H9 (cell line): ENCODE data around the gene NLRP9. TPM values are rescaled to one million over a fixed set of nuclear protein-coding genes. Genes with fewer than 3 reads are reported as not detected.

ENCODE experiments used
- DNase-seq: peaks from one replicate; pipeline ENCODE4 v3.0.0-alpha.2; 2017
- H2AFZ ChIP-seq: one replicate; pipeline ENCODE4 v1.6.1; 2013; ENCODE audit warnings: mild to moderate bottlenecking, low read length, control low read depth, moderate library complexity
- H2AK5ac ChIP-seq: 2 replicates; pipeline ENCODE4 v1.6.1; 2013; ENCODE audit warnings: low read length, control low read depth, mixed read lengths; ENCODE audit not compliant: insufficient read length
- H2BK120ac ChIP-seq: one replicate; pipeline ENCODE4 v1.6.1; 2013; ENCODE audit warnings: low read depth, mild to moderate bottlenecking, low read length, control low read depth, inconsistent platforms; ENCODE audit not compliant: poor library complexity, severe bottlenecking
- H2BK12ac ChIP-seq: 2 replicates; pipeline ENCODE4 v1.6.1; 2013; ENCODE audit warnings: low read length, control low read depth, mixed read lengths, low read depth; ENCODE audit not compliant: insufficient read length
- H2BK15ac ChIP-seq: 2 replicates; pipeline ENCODE4 v1.6.1; 2013; ENCODE audit warnings: low read depth, low read length, control low read depth
- H2BK20ac ChIP-seq: one replicate; pipeline ENCODE4 v1.6.1; 2013; ENCODE audit warnings: low read depth, mild to moderate bottlenecking, low read length, control low read depth, inconsistent platforms; ENCODE audit not compliant: poor library complexity, severe bottlenecking
- H2BK5ac ChIP-seq: 2 replicates; pipeline ENCODE4 v1.6.1; 2013; ENCODE audit warnings: low read length, control low read depth, mixed read lengths; ENCODE audit not compliant: insufficient read length
- H3K14ac ChIP-seq: 2 replicates; pipeline ENCODE4 v1.6.1; 2013; ENCODE audit warnings: low read length, control low read depth; ENCODE audit not compliant: insufficient read depth
- H3K18ac ChIP-seq: 2 replicates; pipeline ENCODE4 v1.6.1; 2013; ENCODE audit warnings: low read depth, mild to moderate bottlenecking, mixed read lengths, low read length, control low read depth; ENCODE audit not compliant: insufficient read length
- H3K23ac ChIP-seq: 2 replicates; pipeline ENCODE4 v1.6.1; 2013; ENCODE audit warnings: low read length, control low read depth, mixed read lengths, low read depth; ENCODE audit not compliant: insufficient read length
- H3K23me2 ChIP-seq: 2 replicates; pipeline ENCODE4 v1.6.1; 2013; ENCODE audit warnings: low read depth, mild to moderate bottlenecking, mixed read lengths, low read length, control low read depth; ENCODE audit not compliant: insufficient read length, poor library complexity, severe bottlenecking
- H3K27ac ChIP-seq: 2 replicates; pipeline ENCODE4 v1.5.1; 2013; ENCODE audit warnings: low read length, control low read depth, mixed read lengths, low read depth; ENCODE audit not compliant: insufficient read length
- H3K27me3 ChIP-seq: 2 replicates; pipeline ENCODE4 v1.6.1; 2013; ENCODE audit warnings: low read length, control low read depth, inconsistent platforms; ENCODE audit not compliant: insufficient read depth
- H3K4ac ChIP-seq: 2 replicates; pipeline ENCODE4 v1.6.1; 2013; ENCODE audit warnings: low read depth, mild to moderate bottlenecking, control low read depth, inconsistent platforms, low read length, moderate library complexity
- H3K4me1 ChIP-seq: 2 replicates; pipeline ENCODE4 v1.6.1; 2013; ENCODE audit warnings: low read length, control low read depth, inconsistent platforms; ENCODE audit not compliant: insufficient read depth
- H3K4me2 ChIP-seq: 2 replicates; pipeline ENCODE4 v1.6.1; 2013; ENCODE audit warnings: low read length, control low read depth, mixed read lengths; ENCODE audit not compliant: insufficient read length, insufficient read depth
- H3K56ac ChIP-seq: 2 replicates; pipeline ENCODE4 v1.6.1; 2013; ENCODE audit warnings: low read depth, mild to moderate bottlenecking, mixed read lengths, low read length, control low read depth; ENCODE audit not compliant: insufficient read length
- H3K79me1 ChIP-seq: 2 replicates; pipeline ENCODE4 v1.6.1; 2013; ENCODE audit warnings: low read depth, mild to moderate bottlenecking, moderate library complexity, low read length, control low read depth, inconsistent platforms; ENCODE audit not compliant: insufficient read depth, poor library complexity, severe bottlenecking
- H3K79me2 ChIP-seq: 2 replicates; pipeline ENCODE4 v1.6.1; 2013; ENCODE audit warnings: low read length, control low read depth, inconsistent platforms; ENCODE audit not compliant: insufficient read depth
- H3K9ac ChIP-seq: 2 replicates; pipeline ENCODE4 v1.6.1; 2013; ENCODE audit warnings: low read length, control low read depth, mixed read lengths; ENCODE audit not compliant: insufficient read length; ENCODE audit errors: extremely low read depth
- H3K9me3 ChIP-seq: one replicate; pipeline ENCODE4 v1.6.1; 2013; ENCODE audit warnings: low read depth, low read length, inconsistent platforms; ENCODE audit not compliant: control insufficient read depth
- H3T11ph ChIP-seq: one replicate; pipeline ENCODE4 v1.6.1; 2013; ENCODE audit warnings: mild to moderate bottlenecking, low read length, control low read depth, inconsistent platforms
- H4K20me1 ChIP-seq: one replicate; pipeline ENCODE4 v1.6.1; 2013; ENCODE audit not compliant: control insufficient read depth, insufficient read length, insufficient read depth
- H4K5ac ChIP-seq: 2 replicates; pipeline ENCODE4 v1.6.1; 2013; ENCODE audit warnings: low read depth, mild to moderate bottlenecking, mixed read lengths, low read length, control low read depth; ENCODE audit not compliant: insufficient read length
- H4K8ac ChIP-seq: replicated peaks from 2 replicates; pipeline ENCODE4 v1.6.1; 2013; ENCODE audit warnings: low read length, control low read depth, mixed read lengths, low read depth; ENCODE audit not compliant: insufficient read length
- H4K91ac ChIP-seq: 2 replicates; pipeline ENCODE4 v1.6.1; 2013; ENCODE audit warnings: low read depth, mild to moderate bottlenecking, moderate library complexity, mixed read lengths, low read length, control low read depth; ENCODE audit not compliant: insufficient read length
- H3K27ac Mint-ChIP-seq, 3 experiments: 2 replicates in 2 of 3; 3 replicates in 1 of 3; pipeline ENCODE4 v1.8.0; 2020 to 2021; ENCODE audit warnings: mixed read lengths in 3 of 3, mild to moderate bottlenecking in 1 of 3, moderate library complexity in 1 of 3
- H3K27me3 Mint-ChIP-seq: 2 replicates; pipeline ENCODE4 v1.8.0; 2021; ENCODE audit warnings: low read depth, mild to moderate bottlenecking, moderate library complexity, mixed read lengths
- H3K36me3 Mint-ChIP-seq, 3 experiments: 2 replicates in 2 of 3; 3 replicates in 1 of 3; pipeline ENCODE4 v1.8.0; 2020 to 2021; ENCODE audit warnings: low read depth in 3 of 3, mixed read lengths in 3 of 3; ENCODE audit not compliant: insufficient read depth in 1 of 3
- H3K4me1 Mint-ChIP-seq, 2 experiments: 2 replicates each; pipeline ENCODE4 v1.8.0; 2020; ENCODE audit warnings: mixed read lengths in 2 of 2
- H3K4me3 Mint-ChIP-seq, 2 experiments: 2 replicates in 1 of 2; 3 replicates in 1 of 2; pipeline ENCODE4 v1.8.0; 2020 to 2021; ENCODE audit warnings: mild to moderate bottlenecking in 2 of 2, mixed read lengths in 2 of 2, moderate library complexity in 1 of 2
- H3K9me3 Mint-ChIP-seq, 2 experiments: 2 replicates in 1 of 2; 3 replicates in 1 of 2; pipeline ENCODE4 v1.8.0; 2020; ENCODE audit warnings: mild to moderate bottlenecking in 2 of 2, mixed read lengths in 2 of 2, moderate library complexity in 1 of 2
- WGBS: extraction: QIAGEN DNeasy Blood & Tissue Kit; methylation state at CpG from one replicate; pipeline ENCODE4 v1.1.7; 2013; ENCODE audit warnings: missing lambda C conversion rate, low lambda C conversion rate, mixed read lengths; ENCODE audit not compliant: insufficient read length; ENCODE audit errors: extremely low coverage; 5-methylcytosine and 5-hydroxymethylcytosine counted together
- total RNA-seq: library from RNA; stranded (reverse); gene quantifications from 2 replicates; pipeline ENCODE4 v1.2.1, GENCODE V29; 2021
- TF ChIP-seq, protein P1 (sequence below): fragments of 200-600 bp; sonication (generic); conservative IDR thresholded peaks from 3 replicates; pipeline ENCODE4 v1.8.0; 2021; ENCODE audit warnings: antibody characterized with exemption, mild to moderate bottlenecking

The NLRP9 gene
- total RNA-seq, 1 experiment from 2014 or later, result not detected

DNA sequence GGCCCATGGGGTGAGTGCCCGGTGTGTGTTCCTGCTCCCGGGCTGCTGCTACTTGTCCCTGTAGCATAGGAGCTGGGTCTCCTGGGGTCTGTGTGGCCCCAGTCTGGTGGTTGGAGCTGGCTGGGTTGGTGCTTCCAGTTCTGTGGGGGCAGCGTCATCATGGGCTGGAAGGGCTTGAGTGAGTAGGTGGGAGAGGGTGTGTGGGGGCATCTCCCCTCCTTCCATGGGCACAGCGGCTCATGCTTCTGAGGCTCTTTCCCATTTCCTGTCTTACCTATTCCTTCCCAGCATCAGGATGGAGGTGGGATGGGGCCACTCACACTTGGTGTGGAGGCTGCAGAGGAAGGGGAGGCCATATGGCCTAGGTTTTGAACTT is 71.2 kb downstream of the NLRP9 start:
- H3K9ac ChIP-seq, result no peak overlapping the region
- no peak overlapping the region for H3K4me2 ChIP-seq
- no peak overlapping the region for H4K8ac ChIP-seq
- H2BK12ac ChIP-seq, result no peak overlapping the region
- no peak for DNase-seq
- H3K36me3 Mint-ChIP-seq, result peaks cover 71 to 91% (median 84%) of the 10 kb centered on the region in 3 experiments
- no peak overlapping the region for H2BK5ac ChIP-seq
- no peak overlapping the region for H3K4me3 Mint-ChIP-seq
- H3K27ac Mint-ChIP-seq, result peak overlapping the region in 1 of 3 experiments; percentile 40; a peak in 1 of 7 replicates
- no peak overlapping the region for H2AK5ac ChIP-seq
- H3K27me3 ChIP-seq, result no peaks in the 10 kb centered on the region
- H3K4me1 Mint-ChIP-seq, result peaks cover 14 to 16% of the 10 kb centered on the region in 2 experiments
- no peaks in the 10 kb centered on the region for H3K79me1 ChIP-seq
- H3T11ph ChIP-seq, result no peak overlapping the region
- H4K5ac ChIP-seq, result no peak overlapping the region
- no peak overlapping the region for H3K4ac ChIP-seq
- no peak overlapping the region for H2BK15ac ChIP-seq
- no peak overlapping the region for H3K14ac ChIP-seq
- H2AFZ ChIP-seq, result no peak overlapping the region
- no peaks in the 10 kb centered on the region for H3K4me1 ChIP-seq
- TF ChIP-seq, protein P1, sequence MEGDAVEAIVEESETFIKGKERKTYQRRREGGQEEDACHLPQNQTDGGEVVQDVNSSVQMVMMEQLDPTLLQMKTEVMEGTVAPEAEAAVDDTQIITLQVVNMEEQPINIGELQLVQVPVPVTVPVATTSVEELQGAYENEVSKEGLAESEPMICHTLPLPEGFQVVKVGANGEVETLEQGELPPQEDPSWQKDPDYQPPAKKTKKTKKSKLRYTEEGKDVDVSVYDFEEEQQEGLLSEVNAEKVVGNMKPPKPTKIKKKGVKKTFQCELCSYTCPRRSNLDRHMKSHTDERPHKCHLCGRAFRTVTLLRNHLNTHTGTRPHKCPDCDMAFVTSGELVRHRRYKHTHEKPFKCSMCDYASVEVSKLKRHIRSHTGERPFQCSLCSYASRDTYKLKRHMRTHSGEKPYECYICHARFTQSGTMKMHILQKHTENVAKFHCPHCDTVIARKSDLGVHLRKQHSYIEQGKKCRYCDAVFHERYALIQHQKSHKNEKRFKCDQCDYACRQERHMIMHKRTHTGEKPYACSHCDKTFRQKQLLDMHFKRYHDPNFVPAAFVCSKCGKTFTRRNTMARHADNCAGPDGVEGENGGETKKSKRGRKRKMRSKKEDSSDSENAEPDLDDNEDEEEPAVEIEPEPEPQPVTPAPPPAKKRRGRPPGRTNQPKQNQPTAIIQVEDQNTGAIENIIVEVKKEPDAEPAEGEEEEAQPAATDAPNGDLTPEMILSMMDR, result no peak
- H4K91ac ChIP-seq, result no peak overlapping the region
- no peaks in the 10 kb centered on the region for H3K23me2 ChIP-seq
- H2BK20ac ChIP-seq, result no peak overlapping the region
- H3K56ac ChIP-seq, result no peak overlapping the region
- peaks cover 7% of the 10 kb centered on the region; the same call in 1 of the 2 replicates for H3K79me2 ChIP-seq
- no peaks in the 10 kb centered on the region for H3K27me3 Mint-ChIP-seq
- no peaks in the 10 kb centered on the region for H3K9me3 ChIP-seq
- H4K20me1 ChIP-seq, result no peaks in the 10 kb centered on the region
- H2BK120ac ChIP-seq, result no peak overlapping the region
- no peak overlapping the region for H3K23ac ChIP-seq
- H3K18ac ChIP-seq, result no peak overlapping the region
- no peaks in the 10 kb centered on the region for H3K9me3 Mint-ChIP-seq
- no CpG with 5 or more reads among the region's 4 CpGs for WGBS
- H3K27ac ChIP-seq, result no peak overlapping the region
